Spleen (tissue), 7 donors: ENCODE results near the gene CPED1.

ENCODE experiments used
- POLR2A ChIP-seq, 3 donors: fragments of 450-650 bp; IDR thresholded peaks; one replicate each; pipeline ENCODE4 v1.5.1; 2017; ENCODE audit warnings: antibody characterized with exemption in 3 of 3, mild to moderate bottlenecking in 1 of 3
- TF ChIP-seq, protein P1 (sequence below), 11 experiments: fragments of 200-600 bp in 7 of 11; fragments of 450-650 bp in 4 of 11; sonication (generic) in 4 of 11; IDR thresholded peaks in 8 of 11; conservative IDR thresholded peaks in 3 of 11; 1 replicate in 7 of 11; 2 replicates in 4 of 11; pipeline versions ENCODE4 v1.4.0 to v1.8.0; 2016 to 2021; ENCODE audit warnings: antibody characterized with exemption in 11 of 11, inconsistent platforms in 4 of 11, mild to moderate bottlenecking in 1 of 11
- donor health status: DM: no; HTN: no; CAD: no; lungs with moderate emphysema.
- donor health status: DM: no; HTN: no; CAD: no.
- donor health status: DM: no; HTN: no; CAD: no.

DNA sequence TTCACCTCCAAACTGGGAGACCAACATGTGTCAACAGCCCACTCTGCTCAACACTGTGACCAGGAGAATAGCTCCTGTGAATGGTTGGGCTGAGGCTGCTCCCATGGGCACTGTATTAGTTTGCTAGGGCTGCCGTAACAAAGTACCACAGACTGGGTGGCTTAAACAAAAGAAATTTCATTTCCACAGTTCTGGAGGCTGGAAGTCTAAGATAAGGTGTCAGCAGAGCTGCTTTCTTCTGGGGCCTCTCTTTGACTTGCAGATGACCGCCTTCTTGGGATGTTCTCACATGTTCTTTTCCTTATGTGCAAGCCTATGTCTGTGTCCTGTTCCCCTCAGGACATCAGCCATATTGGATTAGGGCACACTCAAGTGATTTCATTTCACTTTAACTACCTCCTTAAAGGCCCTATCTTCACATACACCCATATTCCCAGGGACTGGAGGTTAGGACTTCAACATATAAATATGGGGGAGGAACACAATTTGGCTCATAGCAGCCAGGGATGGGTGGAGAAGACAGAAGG, 90.3 kb downstream of the CPED1 start:
- no peak for TF ChIP-seq POLR2A (IDR thresholded peaks at IDR 0.05)
- TF ChIP-seq, protein P1, sequence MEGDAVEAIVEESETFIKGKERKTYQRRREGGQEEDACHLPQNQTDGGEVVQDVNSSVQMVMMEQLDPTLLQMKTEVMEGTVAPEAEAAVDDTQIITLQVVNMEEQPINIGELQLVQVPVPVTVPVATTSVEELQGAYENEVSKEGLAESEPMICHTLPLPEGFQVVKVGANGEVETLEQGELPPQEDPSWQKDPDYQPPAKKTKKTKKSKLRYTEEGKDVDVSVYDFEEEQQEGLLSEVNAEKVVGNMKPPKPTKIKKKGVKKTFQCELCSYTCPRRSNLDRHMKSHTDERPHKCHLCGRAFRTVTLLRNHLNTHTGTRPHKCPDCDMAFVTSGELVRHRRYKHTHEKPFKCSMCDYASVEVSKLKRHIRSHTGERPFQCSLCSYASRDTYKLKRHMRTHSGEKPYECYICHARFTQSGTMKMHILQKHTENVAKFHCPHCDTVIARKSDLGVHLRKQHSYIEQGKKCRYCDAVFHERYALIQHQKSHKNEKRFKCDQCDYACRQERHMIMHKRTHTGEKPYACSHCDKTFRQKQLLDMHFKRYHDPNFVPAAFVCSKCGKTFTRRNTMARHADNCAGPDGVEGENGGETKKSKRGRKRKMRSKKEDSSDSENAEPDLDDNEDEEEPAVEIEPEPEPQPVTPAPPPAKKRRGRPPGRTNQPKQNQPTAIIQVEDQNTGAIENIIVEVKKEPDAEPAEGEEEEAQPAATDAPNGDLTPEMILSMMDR (IDR thresholded peaks at IDR 0.05 in 8 of 11, conservative IDR thresholded peaks at IDR 0.05 in 3 of 11), result no peak
